Sciatic nerve (tissue), 2 donors: ENCODE data around the gene MAD1L1. TPM values are rescaled to one million over a fixed set of nuclear protein-coding genes. Genes with fewer than 3 reads are reported as not detected.
A peak's percentile ranks its signal among the peaks of the same experiment; 100 is the strongest.

Experiments
- ATAC-seq: fragments of 200-7000 bp; cut with Tn5 transposase; one replicate; pipeline ENCODE4 v1.9.1; 2020; ENCODE audit warnings: mild to moderate bottlenecking, moderate library complexity
- DNase-seq: peaks from one replicate; pipeline ENCODE4 v3.0.0-alpha.2; 2020; ENCODE audit warnings: low spot score
- intact Hi-C: fragments of 100-400 bp; cut with DNase I; formaldehyde crosslinking; loops from one replicate; pipeline ENCODE4 v1.14.2; 2022
- total RNA-seq: library from RNA; stranded (reverse); fragmentation: NEBNext Ultra II Directional; extraction: Animal tissue kit (Norgen Biotek cat#: 25700); gene quantifications from one replicate; pipeline ENCODE4 v1.2.1, GENCODE V29; 2021
- donor health status: DM: no; HTN: no; CAD: no.
- donor health status: DM: no; HTN: no; CAD: no.

The MAD1L1 gene
- total RNA-seq, 1 donor from 2014 or later = 42.1 TPM

GRCh38 chr7:2090526-2091520 lies 141.9 kb downstream of the MAD1L1 start:
- no peak for DNase-seq
- ATAC-seq = no peak
- intact Hi-C loops = no loop called here

- no peak for ATAC-seq
- DNase-seq = no peak
- intact Hi-C loops = no loop called here
Measured at GRCh38 chr7:2088801-2089200, 143.9 kb downstream of the MAD1L1 start.

- intact Hi-C loops = no loop called here
- peak; percentile 29 for ATAC-seq
- DNase-seq = no peak
Measured at GRCh38 chr7:2087744-2088143, 145.0 kb downstream of the MAD1L1 start.

GRCh38 chr7:2086229-2086628 lies 146.5 kb downstream of the MAD1L1 start:
- ATAC-seq (no peak), DNase-seq (no peak)
- intact Hi-C loops = no loop called here

GRCh38 chr7:2085804-2086203 lies 146.9 kb downstream of the MAD1L1 start:
- intact Hi-C loops = no loop called here
- DNase-seq (no peak), ATAC-seq (no peak)

GRCh38 chr7:2084781-2085505 lies 147.8 kb downstream of the MAD1L1 start:
- ATAC-seq (no peak), DNase-seq (no peak)
- intact Hi-C loops = no loop called here

- ATAC-seq (no peak), DNase-seq (no peak)
- intact Hi-C loops = no loop called here
Measured at GRCh38 chr7:2084331-2084730, 148.4 kb downstream of the MAD1L1 start.

- ATAC-seq = no peak
- no peak for DNase-seq
- intact Hi-C loops = no loop called here
Measured at GRCh38 chr7:2083362-2083761, 149.4 kb downstream of the MAD1L1 start.

- intact Hi-C loops = no loop called here
- DNase-seq (no peak), ATAC-seq (peak; percentile 62)
Measured at GRCh38 chr7:2082139-2082998, 150.4 kb downstream of the MAD1L1 start.

- DNase-seq (no peak), ATAC-seq (no peak)
- intact Hi-C loops = no loop called here
Measured at GRCh38 chr7:2081526-2082135, 151.1 kb downstream of the MAD1L1 start.

GRCh38 chr7:2080477-2080876 lies 152.3 kb downstream of the MAD1L1 start:
- DNase-seq (no peak), ATAC-seq (no peak)
- intact Hi-C loops = no loop called here

- no peak for DNase-seq
- ATAC-seq = no peak
- intact Hi-C loops = no loop called here
Measured at GRCh38 chr7:2080060-2080387, 152.7 kb downstream of the MAD1L1 start.

- DNase-seq (no peak), ATAC-seq (no peak)
- intact Hi-C loops = no loop called here
Measured at GRCh38 chr7:2079332-2080059, 153.2 kb downstream of the MAD1L1 start.

GRCh38 chr7:2078899-2079298 lies 153.8 kb downstream of the MAD1L1 start:
- no peak for ATAC-seq
- intact Hi-C loops = no loop called here
- no peak for DNase-seq

GRCh38 chr7:2076649-2077064 lies 156.1 kb downstream of the MAD1L1 start:
- intact Hi-C loops = no loop called here
- no peak for DNase-seq
- ATAC-seq = no peak

GRCh38 chr7:2075811-2076210 lies 156.9 kb downstream of the MAD1L1 start:
- no peak for ATAC-seq
- intact Hi-C loops = no loop called here
- DNase-seq = no peak

GRCh38 chr7:2074691-2075090 lies 158.1 kb downstream of the MAD1L1 start:
- no peak for ATAC-seq
- intact Hi-C loops = no loop called here
- DNase-seq = no peak

- ATAC-seq = no peak
- DNase-seq = no peak
- intact Hi-C loops = no loop called here
Measured at GRCh38 chr7:2072798-2073197, 159.9 kb downstream of the MAD1L1 start.
